GM18867 (cell line): Measurements from ENCODE around the gene GAL.

Source experiments
- ATAC-seq: cut with Tn5 transposase; IDR thresholded peaks from one replicate; pipeline ENCODE4 v1.9.1; 2021; ENCODE audit warnings: mild to moderate bottlenecking, moderate library complexity; ENCODE audit not compliant: unreplicated experiment

The GAL gene

DNA sequence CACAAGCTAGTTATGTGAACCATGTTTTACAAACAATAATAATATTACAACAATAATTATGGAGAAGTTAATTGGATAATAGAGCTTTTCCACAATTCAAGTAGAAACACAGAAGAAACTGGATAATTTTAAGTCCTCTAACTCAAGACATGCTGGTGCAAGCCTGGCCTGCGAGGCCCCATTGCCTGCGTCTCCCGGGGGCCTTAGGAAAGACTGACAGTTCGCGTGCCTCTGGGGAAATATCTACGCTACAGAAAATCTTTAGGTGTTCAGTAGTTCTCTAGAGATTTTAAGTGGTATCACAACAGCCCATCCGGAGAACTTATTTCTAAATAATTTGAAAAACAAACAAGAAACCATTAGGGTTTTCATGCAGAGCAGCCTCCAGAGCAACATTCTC, 23.2 kb downstream of the GAL start:
- no peak for ATAC-seq

DNA sequence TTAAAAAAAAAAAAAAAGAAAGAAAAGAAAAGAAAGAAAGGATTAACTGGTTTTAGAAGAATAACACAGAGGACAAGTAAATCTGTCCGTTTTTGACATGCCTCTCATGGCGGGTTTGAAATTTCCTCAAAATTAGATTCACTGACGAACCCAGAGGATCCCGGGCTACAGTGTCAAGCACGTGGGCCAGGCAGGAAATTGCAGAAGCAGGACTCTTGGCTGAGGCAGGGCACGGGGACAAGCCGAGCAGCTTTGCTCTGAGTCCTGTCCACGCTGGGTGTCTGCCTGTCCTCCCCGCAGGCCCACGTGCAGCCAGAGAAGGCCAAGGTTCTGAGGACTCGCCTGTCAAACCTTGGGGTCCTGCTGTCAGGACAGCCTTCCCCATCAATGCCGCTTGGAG, 24.7 kb downstream of the GAL start:
- no peak for ATAC-seq

DNA sequence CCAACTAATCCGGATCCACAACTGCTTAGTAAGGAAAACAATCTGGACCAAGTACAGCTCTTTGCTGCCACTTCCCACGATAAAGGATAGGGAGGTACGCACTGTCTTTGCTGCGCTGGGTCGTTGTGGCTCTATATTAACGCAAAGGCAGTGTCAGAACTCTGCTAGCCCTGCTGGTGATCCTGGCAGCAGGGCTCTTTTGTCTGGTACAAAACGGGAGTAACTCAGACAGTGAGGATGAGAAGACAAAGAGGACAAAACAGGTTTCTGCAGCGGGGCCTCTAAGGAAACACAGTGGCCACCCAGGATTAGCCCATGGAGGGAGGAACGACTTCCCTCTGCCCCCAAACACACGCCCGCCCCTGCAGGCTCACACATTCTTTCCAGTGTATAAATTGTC, 26.1 kb downstream of the GAL start:
- ATAC-seq, result no peak

DNA sequence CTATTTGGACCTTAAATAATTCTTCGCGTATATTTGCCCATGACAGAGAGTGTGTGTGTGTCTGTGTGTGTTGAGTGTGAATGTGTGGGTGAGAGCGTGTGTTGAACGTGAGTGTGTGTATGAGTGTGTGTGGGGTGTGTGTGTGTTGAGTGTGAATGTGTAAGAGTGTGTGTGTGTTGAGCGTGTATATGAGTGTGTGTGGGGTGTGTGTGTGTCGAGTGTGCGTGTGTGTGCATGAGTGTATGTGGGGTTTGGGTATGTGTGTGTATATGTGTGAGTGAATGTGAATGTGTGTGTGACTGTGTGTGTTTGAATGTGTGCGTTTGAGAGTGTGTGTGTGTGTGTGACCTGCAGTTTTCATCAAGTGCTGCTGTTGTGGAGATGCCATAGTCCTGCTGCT, 26.8 kb downstream of the GAL start:
- no peak for ATAC-seq

DNA sequence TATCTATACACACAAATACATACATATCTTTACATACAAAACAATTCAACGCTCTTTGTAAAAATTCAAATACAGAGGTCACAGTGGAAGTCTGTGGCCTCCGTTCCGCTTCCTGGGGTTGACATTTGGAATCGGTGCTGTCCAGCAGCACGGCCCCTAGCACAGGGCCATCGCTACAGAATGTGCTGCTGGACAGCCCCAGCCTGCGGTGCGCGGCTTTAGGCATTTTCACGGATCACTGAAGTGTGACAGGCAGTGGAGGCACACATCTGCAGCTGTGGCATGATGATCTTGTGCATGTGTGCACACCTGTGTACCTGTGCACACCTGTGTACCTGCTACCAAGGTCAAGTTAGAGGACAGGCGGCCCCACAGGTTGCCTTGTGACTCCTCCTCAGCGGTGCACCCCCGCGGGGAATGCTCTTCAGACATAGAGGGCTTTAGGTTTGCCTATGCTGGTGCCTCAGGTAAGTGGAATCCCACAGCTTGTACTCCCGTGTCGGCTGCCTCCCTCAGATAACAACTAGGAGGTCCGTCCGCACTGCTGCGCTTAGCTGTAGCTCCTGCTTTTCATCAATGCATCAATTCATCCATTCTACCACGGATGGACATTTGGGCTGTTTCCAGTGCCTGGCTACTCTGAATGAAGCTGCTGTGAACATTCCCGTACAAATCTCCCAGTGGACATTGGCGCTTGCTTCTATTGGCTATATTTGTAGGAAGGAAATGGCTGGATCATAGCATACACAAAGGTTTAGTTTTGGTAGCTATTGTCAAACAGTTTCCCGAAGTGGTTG, 29.9 kb downstream of the GAL start:
- no peak for ATAC-seq

DNA sequence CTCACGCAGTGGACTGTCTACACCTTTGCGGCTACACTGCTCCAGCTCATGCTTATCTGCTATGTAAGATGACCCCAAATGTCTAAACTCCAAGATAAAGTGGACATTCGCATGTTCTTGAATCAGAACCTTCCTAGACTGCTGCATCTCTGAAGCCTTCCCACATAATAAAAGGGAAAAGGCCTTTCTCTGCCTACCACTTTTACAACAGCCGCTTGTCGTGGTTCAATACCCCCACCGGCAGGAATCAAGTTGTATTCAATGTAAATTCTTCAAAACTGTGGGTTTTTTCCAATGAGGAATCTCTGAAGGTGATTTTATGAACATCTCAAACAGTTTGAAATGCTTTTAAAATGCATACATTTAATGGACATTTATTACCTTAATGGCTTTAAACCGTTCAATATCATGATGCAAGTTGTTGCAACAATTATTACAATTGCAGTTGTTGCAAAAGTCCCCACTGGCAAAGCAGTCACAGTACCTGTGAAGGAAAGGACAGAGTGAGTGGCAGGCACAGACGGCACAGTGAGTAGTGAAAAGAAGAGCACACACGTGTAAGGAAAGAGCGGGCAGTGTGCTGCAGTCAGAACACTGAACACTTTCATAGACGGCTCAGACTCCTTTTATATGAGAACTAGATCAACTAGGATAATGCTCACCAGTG, 31.2 kb downstream of the GAL start:
- no peak for ATAC-seq

DNA sequence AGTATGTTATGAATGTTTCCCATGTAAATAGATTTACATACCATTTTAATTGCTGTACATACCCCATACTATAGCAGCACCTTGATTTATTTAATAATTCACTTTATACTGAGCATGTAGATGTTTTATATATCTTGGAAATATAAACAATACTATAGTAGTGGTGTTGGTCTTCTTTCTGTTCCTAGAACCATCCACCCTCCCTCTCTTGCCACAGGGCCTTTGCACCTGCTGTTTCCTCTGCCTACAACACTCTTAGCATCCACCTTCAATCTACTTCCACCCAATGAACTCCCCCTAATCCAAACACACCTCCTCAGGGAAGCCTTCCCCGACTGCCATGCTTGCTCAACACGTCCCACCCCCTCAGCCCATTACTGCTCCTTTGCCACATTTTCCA, 36.7 kb downstream of the GAL start:
- ATAC-seq, result no peak

DNA sequence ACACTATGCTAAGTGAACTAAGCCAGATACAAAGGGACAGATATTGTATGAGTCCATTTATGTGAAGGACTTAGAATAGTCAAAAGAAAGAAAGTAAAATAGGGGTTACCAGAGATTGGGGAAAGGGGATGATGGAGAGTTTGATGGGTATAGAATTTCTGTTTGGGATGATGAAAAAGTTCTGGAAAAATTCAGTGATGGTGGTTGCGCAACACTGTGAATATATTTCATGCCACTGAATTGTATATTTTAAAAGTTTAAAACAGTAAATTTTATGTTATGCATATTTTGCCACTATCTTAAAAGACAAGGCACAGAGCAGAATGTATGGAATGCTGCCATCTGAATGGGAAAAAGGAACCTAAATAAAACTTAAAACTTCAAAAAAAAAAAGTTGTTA, 37.8 kb downstream of the GAL start:
- no peak for ATAC-seq

DNA sequence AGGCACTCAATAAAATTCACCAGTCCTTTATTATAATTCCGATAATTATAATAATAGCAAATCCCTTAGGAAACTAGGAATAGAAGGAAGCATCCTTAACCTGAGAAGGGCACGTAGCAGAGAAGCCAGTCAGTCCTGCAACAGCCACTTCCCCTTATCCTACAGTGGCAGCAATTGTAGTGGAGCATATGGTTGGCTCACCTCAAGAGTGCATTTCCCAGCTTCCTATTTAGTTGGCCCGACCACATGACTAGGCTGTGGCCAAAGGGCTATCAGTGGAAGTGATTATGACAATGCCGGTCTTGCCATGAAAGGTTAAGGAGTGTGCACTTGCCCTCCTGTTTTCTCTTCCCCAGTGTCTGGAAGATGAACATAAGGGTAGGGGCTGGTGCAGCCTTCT, 39.9 kb downstream of the GAL start:
- no peak for ATAC-seq

DNA sequence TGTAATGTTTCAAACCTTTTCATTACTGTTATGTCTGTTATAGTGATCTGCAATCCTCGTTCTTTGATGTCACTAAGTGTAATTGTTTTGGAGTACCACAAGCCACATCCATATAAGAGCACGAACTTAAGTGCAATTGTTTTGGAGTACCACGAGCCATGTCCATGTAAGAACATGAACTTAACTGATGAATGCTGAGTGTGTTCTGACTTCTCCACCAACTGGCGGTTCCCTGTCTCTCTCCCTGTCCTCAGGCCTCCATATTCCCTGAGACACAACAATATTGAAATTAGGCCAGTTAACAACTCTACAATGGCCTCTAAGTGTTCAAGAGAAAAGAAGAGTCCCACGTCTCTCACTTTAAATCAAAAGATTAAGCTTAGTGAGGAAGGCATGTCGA, 43.4 kb downstream of the GAL start:
- ATAC-seq, result no peak

DNA sequence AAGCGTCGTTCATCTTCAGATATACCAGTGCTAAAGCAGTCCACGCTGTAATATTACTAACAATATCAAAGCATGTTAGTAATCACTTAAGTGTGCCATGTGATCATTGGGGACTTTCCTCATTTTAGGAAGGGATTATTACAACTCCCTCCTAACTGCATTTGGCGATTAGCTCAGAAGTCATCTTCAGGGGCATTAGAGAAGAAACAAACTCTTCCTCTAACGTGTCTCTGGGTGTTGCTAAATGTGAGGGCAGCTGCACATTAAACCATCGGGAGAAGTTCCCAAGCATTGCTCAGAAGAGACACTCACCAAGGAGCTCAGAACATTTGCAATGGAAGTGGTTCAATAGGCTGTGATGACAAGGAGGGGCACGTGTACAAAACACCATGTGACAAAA, 49.8 kb downstream of the GAL start:
- no peak for ATAC-seq

DNA sequence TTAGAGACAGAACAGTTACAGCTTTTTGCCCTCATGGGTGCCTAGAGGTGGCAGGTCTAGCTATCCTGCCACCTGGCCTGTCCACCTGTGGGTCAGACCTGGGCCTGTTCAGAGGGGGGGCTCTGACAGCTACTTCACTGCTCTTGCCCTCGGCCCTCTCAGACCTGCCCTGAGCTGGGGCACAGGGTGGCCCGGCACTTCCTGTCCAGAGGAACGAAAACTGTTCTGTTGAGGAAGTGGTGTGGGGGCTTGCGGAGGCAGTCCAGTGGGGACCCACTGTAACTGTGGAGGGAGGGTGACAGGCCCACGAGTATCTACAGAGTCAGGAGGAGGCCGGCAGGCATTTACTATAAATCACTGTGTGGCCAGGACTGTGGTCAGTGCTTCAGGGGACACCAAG, 50.8 kb downstream of the GAL start:
- no peak for ATAC-seq

DNA sequence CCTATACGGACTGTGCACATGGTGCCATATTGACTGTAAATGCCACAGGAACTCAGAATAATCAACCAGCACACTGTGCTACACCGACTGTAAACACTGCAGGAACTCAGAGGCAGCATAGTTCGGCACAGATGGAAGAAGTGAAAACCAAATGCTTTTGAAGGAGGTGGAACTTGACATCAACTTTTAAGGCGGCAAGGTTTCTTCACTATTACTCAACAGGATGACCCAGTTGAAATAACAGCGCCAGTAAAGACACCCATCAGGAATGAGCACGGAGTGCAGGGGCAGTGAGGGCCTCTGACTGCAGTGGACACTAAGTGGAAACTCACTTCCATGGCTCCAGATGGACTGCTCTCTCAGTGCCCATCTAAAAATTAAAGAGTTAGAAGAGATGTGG, 51.3 kb downstream of the GAL start:
- ATAC-seq, result no peak
